Duodenal mucosa (tissue), 2 donors: Measurements from ENCODE around the gene TBX10.
"Not testable (repeated sequence)": the region's sequence is repeated elsewhere in the genome, so short reads cannot be mapped to it uniquely, and the experiment has no call there.

Experiments used
- H3K27ac ChIP-seq: one replicate; pipeline ENCODE4 v1.7.0; 2013; ENCODE audit warnings: low read depth, low read length
- H3K27me3 ChIP-seq, 2 donors: one replicate each; pipeline ENCODE4 v1.7.0; 2013; ENCODE audit warnings: low read length in 2 of 2, control low read depth in 1 of 2; ENCODE audit not compliant: insufficient read depth in 2 of 2, control insufficient read depth in 1 of 2
- H3K36me3 ChIP-seq, 2 donors: one replicate each; pipeline ENCODE4 v1.7.0; 2013; ENCODE audit warnings: low read length in 2 of 2, control low read depth in 1 of 2; ENCODE audit not compliant: insufficient read depth in 2 of 2, control insufficient read depth in 1 of 2
- H3K4me1 ChIP-seq, 2 donors: one replicate each; pipeline ENCODE4 v1.7.0; 2013; ENCODE audit warnings: low read length in 2 of 2, control low read depth in 1 of 2; ENCODE audit not compliant: insufficient read depth in 2 of 2, control insufficient read depth in 1 of 2
- H3K4me3 ChIP-seq, 2 donors: one replicate each; pipeline ENCODE4 v1.7.0; 2013; ENCODE audit warnings: low read length in 2 of 2, low read depth in 1 of 2
- H3K9ac ChIP-seq, 2 donors: one replicate each; pipeline ENCODE4 v1.7.0; 2013; ENCODE audit warnings: low read length in 2 of 2, low read depth in 1 of 2
- H3K9me3 ChIP-seq, 2 donors: one replicate each; pipeline ENCODE4 v1.7.0; 2013; ENCODE audit warnings: low read length in 2 of 2, control low read depth in 1 of 2; ENCODE audit not compliant: control insufficient read depth in 1 of 2

TBX10 gene

GRCh38 chr11:67637441-67637840, 2.1 kb downstream of the TBX10 start:
- H3K9me3 ChIP-seq, H3K27me3 ChIP-seq: not testable (repeated sequence)

GRCh38 chr11:67636962-67637361, 2.6 kb downstream of the TBX10 start:
- Histone ChIP-seq H3K36me3 (no peaks in the 10 kb centered on the region), H3K27ac (no peak overlapping the region), H3K27me3 (no peaks in the 10 kb centered on the region), H3K9me3 (no peaks in the 10 kb centered on the region), H3K4me3 (no peak overlapping the region), H3K9ac (no peak overlapping the region), H3K4me1 (peaks cover 33 to 34% of the 10 kb centered on the region in 2 donors)

More at GRCh38 chr11:67637441-67637840, 2.1 kb downstream of the TBX10 start:
- H3K4me1 ChIP-seq = peaks cover 29% of the 10 kb centered on the region in 2 donors
- H3K27ac ChIP-seq, H3K9ac ChIP-seq, H3K36me3 ChIP-seq, H3K4me3 ChIP-seq: not testable (repeated sequence)

- Histone ChIP-seq H3K4me3 (no peak overlapping the region), H3K9ac (peak overlapping the region; percentile 38 to 68)
Measured at GRCh38 chr11:67635231-67635521, 4.4 kb downstream of the TBX10 start.

GRCh38 chr11:67634366-67635230, 5.0 kb downstream of the TBX10 start:
- Histone ChIP-seq H3K9me3 (no peaks in the 10 kb centered on the region), H3K36me3 (no peaks in the 10 kb centered on the region), H3K9ac (peak overlapping the region; percentile 38 to 68), H3K4me1 (peaks cover 47% of the 10 kb centered on the region in 2 donors), H3K27ac (peak overlapping the region; percentile 84), H3K4me3 (peak overlapping the region; percentile 7 to 47), H3K27me3 (no peaks in the 10 kb centered on the region)

More at GRCh38 chr11:67635231-67635521, 4.4 kb downstream of the TBX10 start:
- no peak overlapping the region for H3K27ac ChIP-seq
- H3K4me1 ChIP-seq = peaks cover 47% of the 10 kb centered on the region in 2 donors
- no peaks in the 10 kb centered on the region for H3K36me3 ChIP-seq
- H3K9me3 ChIP-seq = no peaks in the 10 kb centered on the region
- H3K27me3 ChIP-seq = no peaks in the 10 kb centered on the region

GRCh38 chr11:67633758-67634365, 5.7 kb downstream of the TBX10 start:
- H3K4me3 ChIP-seq = no peak overlapping the region

GRCh38 chr11:67632982-67633755, 6.4 kb downstream of the TBX10 start:
- H3K9me3 ChIP-seq = no peaks in the 10 kb centered on the region
- no peaks in the 10 kb centered on the region for H3K27me3 ChIP-seq
- H3K4me3 ChIP-seq = peak overlapping the region in 1 of 2 donors; percentile 26
- peak overlapping the region in 1 of 2 donors; percentile 68 for H3K9ac ChIP-seq
- peaks cover 53 to 57% of the 10 kb centered on the region in 2 donors for H3K4me1 ChIP-seq
- no peaks in the 10 kb centered on the region for H3K36me3 ChIP-seq
- H3K27ac ChIP-seq = peak overlapping the region; percentile 81

More at GRCh38 chr11:67633758-67634365, 5.7 kb downstream of the TBX10 start:
- Histone ChIP-seq H3K27me3 (no peaks in the 10 kb centered on the region), H3K4me1 (peaks cover 50% of the 10 kb centered on the region in 2 donors), H3K9ac (peak overlapping the region; percentile 16 to 68), H3K9me3 (no peaks in the 10 kb centered on the region), H3K36me3 (no peaks in the 10 kb centered on the region), H3K27ac (peak overlapping the region; percentile 53)

- Histone ChIP-seq H3K27ac (peak overlapping the region; percentile 81), H3K4me3 (peak overlapping the region in 1 of 2 donors; percentile 26), H3K9me3 (no peaks in the 10 kb centered on the region), H3K9ac (peak overlapping the region; percentile 68 to 79), H3K36me3 (peaks cover 0 to 3% of the 10 kb centered on the region in 2 donors), H3K4me1 (peaks cover 53 to 58% of the 10 kb centered on the region in 2 donors), H3K27me3 (no peaks in the 10 kb centered on the region)
Measured at GRCh38 chr11:67632175-67632981, 7.2 kb downstream of the TBX10 start.

- Histone ChIP-seq H3K9me3 (no peaks in the 10 kb centered on the region), H3K27me3 (no peaks in the 10 kb centered on the region), H3K4me1 (peaks cover 53 to 57% of the 10 kb centered on the region in 2 donors), H3K36me3 (peaks cover 0 to 5% of the 10 kb centered on the region in 2 donors), H3K9ac (peak overlapping the region; percentile 68 to 79), H3K4me3 (peak overlapping the region; percentile 16 to 68), H3K27ac (peak overlapping the region; percentile 81)
Measured at GRCh38 chr11:67631853-67632174, 7.7 kb downstream of the TBX10 start.

- peak overlapping the region; percentile 16 to 68 for H3K4me3 ChIP-seq
- H3K27ac ChIP-seq = peak overlapping the region; percentile 81
- no peaks in the 10 kb centered on the region for H3K27me3 ChIP-seq
- no peaks in the 10 kb centered on the region for H3K9me3 ChIP-seq
- H3K4me1 ChIP-seq = peaks cover 53 to 56% of the 10 kb centered on the region in 2 donors
- H3K36me3 ChIP-seq = peaks cover 0 to 5% of the 10 kb centered on the region in 2 donors
- peak overlapping the region; percentile 68 to 79 for H3K9ac ChIP-seq
Measured at GRCh38 chr11:67631411-67631810, 8.2 kb downstream of the TBX10 start.
